NB4 (cell line): ENCODE measurements around the gene EID2.
A peak's percentile ranks its signal among the peaks of the same experiment; 100 is the strongest.

Experiments
- DNase-seq: peaks from one replicate; pipeline ENCODE4 v3.0.0; 2010; ENCODE audit warnings: low read depth
- H3K4me3 ChIP-seq: one replicate; pipeline ENCODE4 v1.5.1; 2011; ENCODE audit warnings: mild to moderate bottlenecking, low read depth, low read length, moderate library complexity
- MYC ChIP-seq: IDR thresholded peaks from 2 replicates; pipeline ENCODE4 v1.6.1; 2011; ENCODE audit warnings: low read depth, low read length
- POLR2A ChIP-seq: IDR thresholded peaks from 2 replicates; pipeline ENCODE4 v1.6.1; 2011; ENCODE audit warnings: mild to moderate bottlenecking; ENCODE audit not compliant: insufficient read length; ENCODE audit errors: extremely low read depth
- TF ChIP-seq, protein P1 (sequence below): IDR thresholded peaks from 2 replicates; pipeline ENCODE4 v1.6.1; 2011; ENCODE audit warnings: low read depth, low read length
- TF ChIP-seq, protein P2 (sequence below): IDR thresholded peaks from one replicate; pipeline ENCODE4 v1.5.1; 2012; ENCODE audit warnings: low read depth, low read length

The EID2 gene

DNA sequence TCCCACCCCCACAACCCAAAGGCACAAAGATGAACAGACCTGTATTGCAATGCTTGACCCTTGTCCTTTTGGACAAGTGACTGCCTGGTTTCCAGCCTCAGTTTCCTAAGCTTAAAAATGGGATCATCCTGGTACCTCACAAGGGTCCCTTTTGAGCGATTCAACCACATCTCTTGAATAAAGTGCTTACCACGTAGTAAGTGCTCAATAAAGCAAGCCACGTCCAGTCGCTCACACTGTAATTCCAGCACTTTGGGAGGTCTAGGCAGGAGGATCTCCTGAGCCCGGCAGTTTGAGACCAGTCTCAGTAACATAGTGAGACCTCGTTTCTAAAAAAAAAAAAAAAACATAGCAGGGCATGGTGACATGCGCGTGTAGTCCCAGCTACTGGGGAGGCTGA lies 40.0 kb downstream of the EID2 start:
- no peak overlapping the region for H3K4me3 ChIP-seq
- DNase-seq: no peak
- TF ChIP-seq MYC (no peak), POLR2A (no peak)
- TF ChIP-seq, protein P1, sequence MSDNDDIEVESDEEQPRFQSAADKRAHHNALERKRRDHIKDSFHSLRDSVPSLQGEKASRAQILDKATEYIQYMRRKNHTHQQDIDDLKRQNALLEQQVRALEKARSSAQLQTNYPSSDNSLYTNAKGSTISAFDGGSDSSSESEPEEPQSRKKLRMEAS: no peak
- TF ChIP-seq, protein P2, sequence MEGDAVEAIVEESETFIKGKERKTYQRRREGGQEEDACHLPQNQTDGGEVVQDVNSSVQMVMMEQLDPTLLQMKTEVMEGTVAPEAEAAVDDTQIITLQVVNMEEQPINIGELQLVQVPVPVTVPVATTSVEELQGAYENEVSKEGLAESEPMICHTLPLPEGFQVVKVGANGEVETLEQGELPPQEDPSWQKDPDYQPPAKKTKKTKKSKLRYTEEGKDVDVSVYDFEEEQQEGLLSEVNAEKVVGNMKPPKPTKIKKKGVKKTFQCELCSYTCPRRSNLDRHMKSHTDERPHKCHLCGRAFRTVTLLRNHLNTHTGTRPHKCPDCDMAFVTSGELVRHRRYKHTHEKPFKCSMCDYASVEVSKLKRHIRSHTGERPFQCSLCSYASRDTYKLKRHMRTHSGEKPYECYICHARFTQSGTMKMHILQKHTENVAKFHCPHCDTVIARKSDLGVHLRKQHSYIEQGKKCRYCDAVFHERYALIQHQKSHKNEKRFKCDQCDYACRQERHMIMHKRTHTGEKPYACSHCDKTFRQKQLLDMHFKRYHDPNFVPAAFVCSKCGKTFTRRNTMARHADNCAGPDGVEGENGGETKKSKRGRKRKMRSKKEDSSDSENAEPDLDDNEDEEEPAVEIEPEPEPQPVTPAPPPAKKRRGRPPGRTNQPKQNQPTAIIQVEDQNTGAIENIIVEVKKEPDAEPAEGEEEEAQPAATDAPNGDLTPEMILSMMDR: no peak

DNA sequence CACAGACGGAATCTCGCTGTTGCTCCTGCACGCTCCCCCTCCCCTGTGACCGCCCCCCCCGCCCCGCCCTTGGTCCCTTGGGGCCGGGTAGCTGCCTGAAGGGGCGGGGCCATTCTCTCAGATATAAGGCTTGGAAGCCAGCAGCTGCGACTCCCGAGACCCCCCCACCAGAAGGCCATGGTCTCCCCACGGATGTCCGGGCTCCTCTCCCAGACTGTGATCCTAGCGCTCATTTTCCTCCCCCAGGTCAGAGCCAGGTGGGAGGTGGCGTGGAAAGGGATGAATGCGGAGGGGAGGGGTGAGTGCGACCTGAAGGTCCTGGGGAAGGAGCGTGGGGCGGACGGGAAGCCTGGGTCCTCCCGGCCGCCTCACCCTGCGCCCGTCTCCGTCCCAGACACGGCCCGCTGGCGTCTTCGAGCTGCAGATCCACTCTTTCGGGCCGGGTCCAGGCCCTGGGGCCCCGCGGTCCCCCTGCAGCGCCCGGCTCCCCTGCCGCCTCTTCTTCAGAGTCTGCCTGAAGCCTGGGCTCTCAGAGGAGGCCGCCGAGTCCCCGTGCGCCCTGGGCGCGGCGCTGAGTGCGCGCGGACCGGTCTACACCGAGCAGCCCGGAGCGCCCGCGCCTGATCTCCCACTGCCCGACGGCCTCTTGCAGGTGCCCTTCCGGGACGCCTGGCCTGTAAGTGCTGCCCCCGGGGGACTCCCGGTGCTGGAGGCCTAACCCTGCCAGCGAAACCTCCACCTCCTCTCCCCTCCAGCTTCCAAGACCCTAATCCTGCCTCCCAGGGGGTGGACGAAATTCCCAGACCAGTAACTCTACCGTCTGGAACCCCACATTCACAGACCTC lies 40.9 kb downstream of the EID2 start, which contains the start of gene DLL3:
Gene DLL3 (plus strand): TSS at position 150 of the 845 bp plus-strand sequence. CDS start 28 bp downstream, at position 178.
- peak; percentile 13 for DNase-seq
- peak within 1 kb of the TSS; percentile 28 for H3K4me3 ChIP-seq
- TF ChIP-seq, protein P1: no peak
- TF ChIP-seq POLR2A (no peak), MYC (no peak)
- TF ChIP-seq, protein P2: no peak

DNA sequence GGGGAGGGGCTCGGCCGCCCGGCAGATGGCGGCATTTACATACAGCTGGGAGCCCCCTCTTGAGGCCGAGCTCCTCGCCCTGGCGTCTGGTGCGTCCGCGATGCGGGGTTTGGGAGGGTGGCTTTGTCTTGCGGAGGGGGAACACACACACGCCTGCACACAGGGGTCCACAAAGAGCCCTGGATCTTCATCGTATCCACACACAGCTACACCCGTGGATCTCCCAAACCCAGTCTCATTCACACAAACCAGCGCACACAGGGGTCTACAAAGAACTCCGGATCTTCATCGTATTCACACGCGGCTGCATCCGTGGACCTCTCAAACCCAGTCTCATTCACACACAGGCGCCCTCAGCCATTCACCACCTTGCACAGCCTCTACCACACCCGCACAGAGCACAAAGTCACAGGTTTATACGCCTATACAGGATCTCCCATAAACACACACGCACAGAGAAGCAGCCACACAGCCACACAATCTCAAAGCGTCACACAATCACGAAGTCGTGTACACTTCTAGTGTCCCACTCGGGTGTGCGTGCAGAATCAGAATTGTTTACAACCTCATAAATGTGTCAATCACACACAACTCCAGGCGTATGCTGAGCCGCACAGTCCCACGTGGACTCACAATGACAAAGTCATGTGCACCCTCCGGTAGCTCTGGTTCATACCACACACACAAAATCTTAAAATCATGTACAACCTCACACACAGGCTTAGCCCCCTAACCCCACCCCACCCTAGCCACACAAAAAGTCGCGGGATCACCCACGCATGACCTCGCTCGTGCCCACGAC lies 41.8 kb downstream of the EID2 start:
- peak; percentile 64 for DNase-seq
- H3K4me3 ChIP-seq: peak overlapping the region; percentile 28
- TF ChIP-seq MYC (0 out of 2 replicates have a peak, but pooled peaks have one; percentile 26), POLR2A (no peak)
- TF ChIP-seq, protein P1: peak; percentile 52; the same call in 1 of the 2 replicates
- TF ChIP-seq, protein P2: peak; percentile 16

DNA sequence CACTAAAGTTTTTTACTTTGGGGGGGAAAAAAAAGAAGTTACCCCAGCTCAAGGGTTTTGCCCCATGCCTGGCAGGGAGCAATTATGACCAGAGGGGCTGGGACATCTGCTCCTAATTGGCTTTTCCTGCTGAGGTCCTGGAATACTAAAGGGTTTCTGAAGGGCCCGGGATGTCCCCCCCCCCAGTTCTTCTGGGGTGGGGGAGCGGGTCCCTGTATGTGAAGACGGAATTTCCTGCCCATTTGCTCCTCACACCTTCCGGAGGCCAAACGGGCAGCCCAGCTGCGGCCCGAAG lies 42.3 kb downstream of the EID2 start:
- DNase-seq: no peak
- TF ChIP-seq, protein P1: no peak
- TF ChIP-seq POLR2A (no peak), MYC (no peak)
- TF ChIP-seq, protein P2: no peak
- H3K4me3 ChIP-seq: no peak overlapping the region

DNA sequence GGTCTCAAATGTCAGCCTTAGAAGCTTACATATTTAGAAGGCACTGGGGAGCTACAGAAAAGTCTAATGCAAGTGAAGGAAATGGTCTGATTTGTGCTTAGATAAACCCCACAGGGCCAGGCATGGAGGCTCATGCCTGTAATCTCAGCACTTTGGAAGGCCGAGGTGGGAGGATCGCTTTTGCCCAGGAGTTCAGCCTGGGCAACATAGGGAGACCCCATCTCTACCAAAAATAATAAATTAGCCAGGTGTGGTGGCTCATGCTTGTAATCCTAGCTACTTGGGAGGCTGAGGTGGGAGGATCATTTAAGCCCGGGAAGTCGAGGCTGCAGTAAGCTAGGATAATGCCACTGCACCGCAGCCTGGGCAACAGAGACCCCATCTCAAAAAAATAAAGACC lies 43.9 kb downstream of the EID2 start:
- DNase-seq: no peak
- TF ChIP-seq POLR2A: no peak
- no peak overlapping the region for H3K4me3 ChIP-seq

DNA sequence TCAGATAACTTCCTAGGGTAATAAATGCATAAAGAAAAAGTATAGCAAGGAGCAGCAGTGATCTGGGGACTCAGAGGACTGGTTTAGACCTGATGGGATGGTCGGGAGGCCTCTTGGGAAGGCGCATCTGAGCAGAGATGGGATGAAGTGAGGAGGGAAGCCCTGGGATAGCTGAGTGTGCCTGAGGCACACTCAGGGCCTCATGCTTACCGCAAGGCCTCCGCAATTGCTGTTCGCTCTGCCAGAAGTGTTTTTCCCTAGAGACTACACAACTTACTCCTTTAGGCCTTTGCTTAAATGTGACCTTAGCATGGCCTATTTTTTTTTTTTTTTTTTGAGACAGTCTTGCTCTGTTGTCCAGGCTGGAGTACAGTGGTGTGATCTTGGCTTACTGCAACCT lies 45.3 kb downstream of the EID2 start:
- no peak for DNase-seq
- H3K4me3 ChIP-seq: no peak overlapping the region
- TF ChIP-seq POLR2A (no peak), MYC (no peak)
- TF ChIP-seq, protein P1: no peak
- TF ChIP-seq, protein P2: no peak
